ENCODE measurements around the gene ACAP1.

Gene ACAP1

DNA sequence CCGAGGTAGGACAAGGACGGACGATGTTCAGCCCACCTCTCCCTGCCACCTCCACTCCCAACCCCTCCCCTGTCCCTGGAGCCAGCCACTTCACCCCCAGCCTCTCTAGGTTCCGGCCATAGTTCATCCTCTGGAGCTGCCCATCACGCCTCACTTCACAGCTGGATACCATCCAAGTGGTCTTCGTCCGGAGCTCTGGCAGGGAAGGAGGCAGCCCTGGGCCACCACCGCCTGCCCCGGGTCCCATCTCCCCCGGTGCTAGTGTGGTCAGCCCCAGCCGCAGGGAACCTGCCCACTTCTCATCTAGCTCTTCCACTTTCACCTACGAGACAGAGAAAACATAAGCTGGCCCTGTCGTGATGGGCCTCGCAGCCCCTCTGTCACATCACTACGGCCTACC is 14.9 kb upstream of the ACAP1 start:
- no peak for DNase-seq (ENCODE audit: low spot score)
- TF ChIP-seq, protein P1, sequence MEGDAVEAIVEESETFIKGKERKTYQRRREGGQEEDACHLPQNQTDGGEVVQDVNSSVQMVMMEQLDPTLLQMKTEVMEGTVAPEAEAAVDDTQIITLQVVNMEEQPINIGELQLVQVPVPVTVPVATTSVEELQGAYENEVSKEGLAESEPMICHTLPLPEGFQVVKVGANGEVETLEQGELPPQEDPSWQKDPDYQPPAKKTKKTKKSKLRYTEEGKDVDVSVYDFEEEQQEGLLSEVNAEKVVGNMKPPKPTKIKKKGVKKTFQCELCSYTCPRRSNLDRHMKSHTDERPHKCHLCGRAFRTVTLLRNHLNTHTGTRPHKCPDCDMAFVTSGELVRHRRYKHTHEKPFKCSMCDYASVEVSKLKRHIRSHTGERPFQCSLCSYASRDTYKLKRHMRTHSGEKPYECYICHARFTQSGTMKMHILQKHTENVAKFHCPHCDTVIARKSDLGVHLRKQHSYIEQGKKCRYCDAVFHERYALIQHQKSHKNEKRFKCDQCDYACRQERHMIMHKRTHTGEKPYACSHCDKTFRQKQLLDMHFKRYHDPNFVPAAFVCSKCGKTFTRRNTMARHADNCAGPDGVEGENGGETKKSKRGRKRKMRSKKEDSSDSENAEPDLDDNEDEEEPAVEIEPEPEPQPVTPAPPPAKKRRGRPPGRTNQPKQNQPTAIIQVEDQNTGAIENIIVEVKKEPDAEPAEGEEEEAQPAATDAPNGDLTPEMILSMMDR (IDR thresholded peaks at IDR 0.05; ENCODE audit: extremely low read depth, missing control alignments), result no peak

DNA sequence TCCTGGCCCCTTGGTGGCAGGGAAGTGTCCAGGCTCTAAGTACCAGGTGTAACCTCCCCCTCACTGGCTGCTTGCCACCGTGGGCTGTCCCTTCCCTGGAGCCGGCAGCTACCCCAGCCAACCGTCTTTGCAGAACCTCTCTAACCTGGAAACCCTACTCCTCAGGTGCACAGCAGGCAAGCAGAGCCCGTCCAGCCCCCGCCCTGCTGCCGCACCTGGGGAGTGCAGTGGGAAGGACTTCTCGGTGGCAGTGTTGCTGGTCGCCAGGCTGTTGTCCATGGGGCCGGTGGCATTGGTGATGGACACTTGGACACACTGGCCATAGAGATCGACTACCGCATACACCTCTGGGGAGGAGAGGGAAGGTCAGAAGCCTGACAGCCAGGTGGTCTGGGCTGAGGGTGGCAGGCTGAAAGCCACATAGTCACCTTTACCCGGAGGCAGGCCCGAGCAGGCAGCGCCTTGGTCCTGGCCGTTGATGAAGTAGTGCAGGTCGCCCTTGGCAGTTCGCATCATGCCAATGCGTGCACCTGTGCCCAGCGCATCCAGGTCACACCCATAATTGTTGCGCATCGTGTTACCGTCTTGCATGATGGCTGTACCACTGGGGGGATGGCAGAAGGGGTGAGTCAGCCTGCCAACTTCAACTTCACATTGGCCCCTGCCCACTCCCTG is 13.7 kb upstream of the ACAP1 start:
- DNase-seq (ENCODE audit: low spot score), result no peak
- TF ChIP-seq, protein P1 (IDR thresholded peaks at IDR 0.05; ENCODE audit: extremely low read depth, missing control alignments), result no peak

DNA sequence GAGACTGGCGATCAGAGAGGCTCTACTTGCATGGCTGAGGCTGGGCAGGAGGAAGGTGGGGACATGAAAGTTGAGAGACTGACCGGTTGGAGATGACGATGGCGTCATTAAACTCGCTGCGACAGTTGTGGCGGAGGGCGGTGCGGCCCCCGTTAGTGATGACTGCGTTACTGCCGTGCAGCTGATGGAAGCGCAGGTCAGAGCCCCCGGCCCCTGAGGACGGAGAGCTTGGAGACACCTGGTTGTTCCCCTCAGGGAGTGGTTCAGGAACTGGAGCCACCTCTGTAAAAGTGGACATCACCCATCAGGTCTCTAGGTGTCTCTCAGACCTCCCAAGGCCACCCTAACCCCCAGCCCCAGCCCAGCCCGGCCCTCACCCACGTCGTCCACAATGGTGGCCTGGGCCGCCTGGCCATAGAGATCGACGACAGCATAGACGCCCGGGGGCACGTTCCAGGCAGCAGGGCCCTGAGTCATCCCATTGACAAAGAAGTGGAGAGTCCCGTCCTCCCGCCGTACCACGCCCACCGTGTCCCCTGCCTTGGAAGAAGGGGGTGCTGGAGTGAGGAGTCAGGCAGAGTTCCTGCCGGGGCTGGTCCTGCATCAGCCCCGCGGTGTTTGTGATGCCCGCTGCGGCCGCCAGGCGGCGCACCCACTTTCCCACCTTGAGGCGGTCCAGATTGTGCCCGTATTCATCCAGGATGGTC is 12.4 kb upstream of the ACAP1 start:
- TF ChIP-seq, protein P1 (IDR thresholded peaks at IDR 0.05; ENCODE audit: extremely low read depth, missing control alignments), result peak; percentile 89
- DNase-seq (ENCODE audit: low spot score), result peak; percentile 79

DNA sequence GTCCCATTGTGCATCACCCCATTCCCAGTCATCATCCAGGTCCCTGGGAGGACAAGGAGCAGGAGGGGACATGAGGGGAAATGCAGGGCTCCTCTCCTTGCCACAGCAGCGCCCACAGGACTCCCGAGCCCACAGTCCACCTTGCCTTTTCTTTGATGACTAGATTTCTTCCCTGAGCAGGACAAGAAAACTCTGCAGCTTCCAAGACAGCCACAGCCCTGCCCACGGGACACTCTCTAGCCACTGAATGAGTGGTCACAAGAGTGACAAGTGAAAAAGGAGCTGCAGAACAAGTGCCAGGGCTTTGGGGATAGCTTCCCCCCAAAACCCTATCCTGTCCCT is 11.9 kb upstream of the ACAP1 start:
- TF ChIP-seq, protein P1 (IDR thresholded peaks at IDR 0.05; ENCODE audit: extremely low read depth, missing control alignments), result no peak
- DNase-seq (ENCODE audit: low spot score), result no peak

DNA sequence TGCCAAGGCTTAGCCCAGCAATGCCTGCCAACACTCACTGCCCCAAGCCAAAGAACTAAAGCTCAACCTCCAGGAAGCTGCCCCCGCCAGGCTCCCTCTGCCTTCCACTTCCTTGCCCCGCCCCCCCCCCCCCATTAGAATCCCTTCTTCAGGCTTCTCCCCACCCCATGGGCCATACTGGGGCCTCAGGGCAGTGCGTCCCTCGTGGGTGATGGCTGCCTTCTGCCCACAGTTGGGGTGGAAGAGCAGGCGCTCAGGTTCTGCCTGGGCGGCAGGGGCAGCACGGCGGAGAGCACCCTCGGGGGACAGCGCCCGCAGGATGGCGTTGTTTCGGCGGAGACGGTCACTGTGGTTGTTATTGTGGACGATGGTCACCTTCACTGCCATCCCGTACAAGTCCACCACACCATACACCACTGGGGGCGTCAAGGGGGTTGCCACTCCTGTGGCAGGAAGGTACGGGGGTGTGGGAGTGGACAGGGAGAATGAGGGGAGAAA is 11.2 kb upstream of the ACAP1 start:
- TF ChIP-seq, protein P1 (IDR thresholded peaks at IDR 0.05; ENCODE audit: extremely low read depth, missing control alignments), result no peak

DNA sequence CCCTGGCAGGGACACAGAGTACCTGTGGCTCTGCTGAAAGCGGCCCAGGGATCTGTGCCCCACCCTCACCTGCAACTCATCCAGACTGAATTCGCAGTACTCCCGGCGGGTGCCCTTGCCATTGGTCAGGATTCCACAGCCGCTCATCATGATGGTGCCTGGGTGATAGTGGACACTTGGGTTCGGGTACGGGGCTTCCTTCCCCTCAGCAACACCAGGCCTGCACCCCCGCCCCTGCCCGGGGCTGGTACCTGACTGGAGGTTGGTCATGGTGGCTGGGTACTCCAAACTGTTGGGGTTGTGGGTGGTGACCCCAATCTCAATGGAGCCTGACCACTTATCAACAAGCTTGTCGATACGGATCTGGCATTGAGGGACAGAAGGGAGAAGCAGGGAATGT is 10.1 kb upstream of the ACAP1 start:
- TF ChIP-seq, protein P1 (IDR thresholded peaks at IDR 0.05; ENCODE audit: extremely low read depth, missing control alignments), result no peak
- no peak for DNase-seq (ENCODE audit: low spot score)

More for the DNA sequence above, 11.2 kb upstream of the ACAP1 start:
- no peak for DNase-seq (ENCODE audit: low spot score)

DNA sequence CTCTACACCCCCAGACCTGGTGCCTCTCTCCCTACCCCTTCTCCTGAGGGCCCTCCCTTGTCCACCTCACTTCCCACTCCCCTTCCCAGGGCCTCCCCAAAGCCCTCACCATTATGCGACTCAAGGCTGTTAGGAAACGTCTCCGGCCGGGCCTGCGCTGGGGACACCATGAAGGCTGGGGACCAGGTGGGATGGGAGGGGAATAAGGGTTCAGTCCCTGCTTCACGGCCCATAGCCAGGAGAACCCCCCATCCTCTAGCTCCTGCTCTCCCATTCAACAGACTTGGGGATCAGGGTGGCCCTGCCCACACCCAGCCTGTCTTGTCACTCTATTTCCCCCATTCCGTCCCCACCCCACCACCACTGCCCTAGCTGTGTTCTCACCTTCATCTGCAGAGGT is 9.3 kb upstream of the ACAP1 start:
- DNase-seq (ENCODE audit: low spot score), result no peak
- TF ChIP-seq, protein P1 (IDR thresholded peaks at IDR 0.05; ENCODE audit: extremely low read depth, missing control alignments), result no peak
